ENCODE measurements around the gene DENND6B.

Gene DENND6B

GRCh38 chr22:50315289-50316113 is 11.3 kb downstream of the DENND6B start:
- no peak for DNase-seq (ENCODE audit: low spot score)

- DNase-seq (ENCODE audit: low spot score): no peak
Observed at GRCh38 chr22:50314455-50315288, 12.1 kb downstream of the DENND6B start.

- no peak for DNase-seq (ENCODE audit: low spot score)
Observed at GRCh38 chr22:50314081-50314454, 12.7 kb downstream of the DENND6B start.

GRCh38 chr22:50313600-50313999 is 13.2 kb downstream of the DENND6B start:
- no peak for DNase-seq (ENCODE audit: low spot score)

- DNase-seq (ENCODE audit: low spot score): no peak
Observed at GRCh38 chr22:50313021-50313420, 13.8 kb downstream of the DENND6B start.

GRCh38 chr22:50312371-50312770 is 14.4 kb downstream of the DENND6B start:
- DNase-seq (ENCODE audit: low spot score): no peak

GRCh38 chr22:50311606-50312351 is 15.0 kb downstream of the DENND6B start:
- DNase-seq (ENCODE audit: low spot score): no peak

- DNase-seq (ENCODE audit: low spot score): no peak
Observed at GRCh38 chr22:50310949-50311444, 15.8 kb downstream of the DENND6B start.

- DNase-seq (ENCODE audit: low spot score): no peak
Observed at GRCh38 chr22:50310031-50310722, 16.6 kb downstream of the DENND6B start.

GRCh38 chr22:50309601-50309991 is 17.2 kb downstream of the DENND6B start:
- no peak for DNase-seq (ENCODE audit: low spot score)

- DNase-seq (ENCODE audit: low spot score): no peak
Observed at GRCh38 chr22:50308986-50309600, 17.7 kb downstream of the DENND6B start.

- DNase-seq (ENCODE audit: low spot score): peak; percentile 72
Observed at GRCh38 chr22:50308597-50308935, 18.2 kb downstream of the DENND6B start.

GRCh38 chr22:50307890-50308596 is 18.8 kb downstream of the DENND6B start:
- DNase-seq (ENCODE audit: low spot score): no peak

- peak; percentile 85 for DNase-seq (ENCODE audit: low spot score)
Observed at GRCh38 chr22:50306753-50307749, 19.8 kb downstream of the DENND6B start, which contains the start of gene PLXNB2. TSS of gene PLXNB2 (minus strand) at chr22:50307646. CDS start at chr22:50290584, 17,062 bp downstream.

GRCh38 chr22:50305923-50306566 is 20.8 kb downstream of the DENND6B start:
- DNase-seq (ENCODE audit: low spot score): no peak

- DNase-seq (ENCODE audit: low spot score): no peak
Observed at GRCh38 chr22:50305393-50305922, 21.4 kb downstream of the DENND6B start.

- no peak for DNase-seq (ENCODE audit: low spot score)
Observed at GRCh38 chr22:50304528-50305392, 22.1 kb downstream of the DENND6B start.
